SK-N-SH treated with all-trans-retinoic acid at 6 μM for 48 hours (cell line): ENCODE measurements around the gene S100A5.

Experiments
- ARNTL ChIP-seq: fragments of 450-650 bp; formaldehyde crosslinking; IDR thresholded peaks from 2 replicates; pipeline ENCODE4 v1.5.0; 2020; ENCODE audit warnings: low read depth, mild to moderate bottlenecking, moderate library complexity, borderline replicate concordance
- PATZ1 ChIP-seq: fragments of 250-450 bp; sonication (Bioruptor Pico); IDR thresholded peaks from 2 replicates; pipeline ENCODE4 v1.8.0; 2020; ENCODE audit warnings: mild to moderate bottlenecking, moderate library complexity, borderline replicate concordance
- TCF4 ChIP-seq: fragments of 250-450 bp; sonication (Bioruptor Pico); IDR thresholded peaks from 2 replicates; pipeline ENCODE4 v1.8.0; 2021; ENCODE audit warnings: mild to moderate bottlenecking, moderate library complexity, borderline replicate concordance

DNA sequence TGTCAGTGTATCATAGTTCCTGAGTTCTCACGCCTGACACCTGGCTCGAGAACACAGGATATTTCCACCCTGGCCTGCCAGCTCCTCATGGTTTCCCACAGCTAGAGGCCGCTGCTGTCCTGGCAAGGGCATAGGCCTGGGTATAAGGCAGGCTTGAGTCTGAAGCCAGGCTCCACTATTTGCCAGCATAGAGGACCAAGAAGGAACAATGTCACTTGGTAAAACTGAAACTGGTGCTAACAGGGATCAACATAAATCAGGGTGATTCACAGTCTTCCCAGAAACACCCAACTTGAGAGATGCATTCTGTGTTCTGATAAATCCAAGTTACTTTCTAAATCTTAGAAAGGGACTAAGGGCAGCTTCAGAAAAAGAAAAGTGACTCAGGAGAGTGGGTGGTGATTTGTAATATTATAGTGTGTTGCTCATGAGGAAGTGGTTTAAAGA lies 31.9 kb upstream of the S100A5 start:
- TF ChIP-seq ARNTL (CRISPR knock-in tag), result no peak
- no peak for TF ChIP-seq TCF4
- TF ChIP-seq PATZ1 (CRISPR knock-in tag), result no peak
